CD4-positive, alpha-beta T cell treated with Interleukin-17A for 1 hour (primary cell): Measurements from ENCODE around the gene RUNX2.

Experiments used
- DNase-seq: peaks from one replicate; pipeline ENCODE4 v3.0.0-alpha.2; 2020

RUNX2 gene

GRCh38 chr6:45436544-45437438 is 108.7 kb downstream of the RUNX2 start:
- DNase-seq = peak; percentile 47

- no peak for DNase-seq
Observed at GRCh38 chr6:45437439-45437815, 109.3 kb downstream of the RUNX2 start.

GRCh38 chr6:45438151-45438550 is 110.0 kb downstream of the RUNX2 start:
- DNase-seq = no peak

GRCh38 chr6:45438849-45439406 is 110.8 kb downstream of the RUNX2 start:
- peak; percentile 20 for DNase-seq

- no peak for DNase-seq
Observed at GRCh38 chr6:45439459-45439858, 111.3 kb downstream of the RUNX2 start.

- DNase-seq = no peak
Observed at GRCh38 chr6:45439861-45440388, 111.8 kb downstream of the RUNX2 start.

- peak; percentile 42 for DNase-seq
Observed at GRCh38 chr6:45441851-45442453, 113.8 kb downstream of the RUNX2 start.

GRCh38 chr6:45442716-45443115 is 114.6 kb downstream of the RUNX2 start:
- DNase-seq = no peak

GRCh38 chr6:45445364-45445748 is 117.2 kb downstream of the RUNX2 start:
- DNase-seq = no peak

GRCh38 chr6:45445749-45446549 is 117.8 kb downstream of the RUNX2 start:
- DNase-seq = peak; percentile 29

- no peak for DNase-seq
Observed at GRCh38 chr6:45447005-45447404, 118.9 kb downstream of the RUNX2 start.

- DNase-seq = no peak
Observed at GRCh38 chr6:45447716-45448115, 119.6 kb downstream of the RUNX2 start.

GRCh38 chr6:45448417-45449389 is 120.6 kb downstream of the RUNX2 start:
- no peak for DNase-seq

- DNase-seq = no peak
Observed at GRCh38 chr6:45450132-45450531, 122.0 kb downstream of the RUNX2 start.

GRCh38 chr6:45450831-45451230 is 122.7 kb downstream of the RUNX2 start:
- DNase-seq = peak; percentile 56

GRCh38 chr6:45454008-45454911 is 126.1 kb downstream of the RUNX2 start:
- DNase-seq = no peak

- DNase-seq = no peak
Observed at GRCh38 chr6:45455408-45455807, 127.3 kb downstream of the RUNX2 start.

- DNase-seq = no peak
Observed at GRCh38 chr6:45457141-45457540, 129.0 kb downstream of the RUNX2 start.

- no peak for DNase-seq
Observed at GRCh38 chr6:45458672-45459071, 130.5 kb downstream of the RUNX2 start.

GRCh38 chr6:45460166-45460565 is 132.0 kb downstream of the RUNX2 start:
- DNase-seq = no peak

GRCh38 chr6:45461486-45461885 is 133.4 kb downstream of the RUNX2 start:
- DNase-seq = no peak
